ENCODE measurements around the gene ZNF169. TPM values are rescaled to one million over a fixed set of nuclear protein-coding genes. Genes with fewer than 3 reads are reported as not detected.

ZNF169 gene
- total RNA-seq, 6 experiments from 2014 or later: 1.1 to 2.2 (median 1.4) TPM

DNA sequence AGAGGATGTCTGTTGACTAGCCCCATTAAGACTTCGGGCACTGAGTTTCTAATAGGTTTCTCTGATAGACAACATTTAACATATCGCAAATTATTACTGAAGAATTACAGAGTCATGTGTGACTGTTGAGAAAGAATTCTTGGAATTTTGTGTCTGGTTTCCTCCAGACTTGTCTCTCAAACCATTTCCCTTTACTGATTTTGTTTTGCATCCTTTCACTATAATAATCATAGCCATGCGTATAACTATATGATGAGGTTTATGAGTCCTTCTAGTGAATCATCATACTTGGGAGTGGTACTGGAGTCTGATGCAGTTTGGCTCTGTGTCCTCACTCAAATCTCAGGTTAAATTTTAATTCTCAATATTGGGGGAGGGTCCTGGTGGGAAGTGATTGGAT is 27.0 kb downstream of the ZNF169 start:
- H3K4me3 ChIP-seq: no peak overlapping the region
- H3K4me1 ChIP-seq: no peaks in the 10 kb centered on the region
- no peaks in the 10 kb centered on the region for H3K36me3 ChIP-seq
- intact Hi-C loops (cut with DNase I): no loop called here
- DNase-seq: no peak
- no peak overlapping the region for H3K27ac ChIP-seq
- 94% methylated on average over 3 of the region's 3 CpGs for WGBS (ENCODE audit: insufficient coverage, low coverage, low lambda C conversion rate, missing lambda C conversion rate)
- no peaks in the 10 kb centered on the region for H3K27me3 ChIP-seq
- H3K9me3 ChIP-seq: no peaks in the 10 kb centered on the region
- TF ChIP-seq, protein P1, sequence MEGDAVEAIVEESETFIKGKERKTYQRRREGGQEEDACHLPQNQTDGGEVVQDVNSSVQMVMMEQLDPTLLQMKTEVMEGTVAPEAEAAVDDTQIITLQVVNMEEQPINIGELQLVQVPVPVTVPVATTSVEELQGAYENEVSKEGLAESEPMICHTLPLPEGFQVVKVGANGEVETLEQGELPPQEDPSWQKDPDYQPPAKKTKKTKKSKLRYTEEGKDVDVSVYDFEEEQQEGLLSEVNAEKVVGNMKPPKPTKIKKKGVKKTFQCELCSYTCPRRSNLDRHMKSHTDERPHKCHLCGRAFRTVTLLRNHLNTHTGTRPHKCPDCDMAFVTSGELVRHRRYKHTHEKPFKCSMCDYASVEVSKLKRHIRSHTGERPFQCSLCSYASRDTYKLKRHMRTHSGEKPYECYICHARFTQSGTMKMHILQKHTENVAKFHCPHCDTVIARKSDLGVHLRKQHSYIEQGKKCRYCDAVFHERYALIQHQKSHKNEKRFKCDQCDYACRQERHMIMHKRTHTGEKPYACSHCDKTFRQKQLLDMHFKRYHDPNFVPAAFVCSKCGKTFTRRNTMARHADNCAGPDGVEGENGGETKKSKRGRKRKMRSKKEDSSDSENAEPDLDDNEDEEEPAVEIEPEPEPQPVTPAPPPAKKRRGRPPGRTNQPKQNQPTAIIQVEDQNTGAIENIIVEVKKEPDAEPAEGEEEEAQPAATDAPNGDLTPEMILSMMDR (IDR thresholded peaks at IDR 0.05): no peak
- TF ChIP-seq POLR2A (IDR thresholded peaks at IDR 0.05): no peak
- no peak for ATAC-seq

DNA sequence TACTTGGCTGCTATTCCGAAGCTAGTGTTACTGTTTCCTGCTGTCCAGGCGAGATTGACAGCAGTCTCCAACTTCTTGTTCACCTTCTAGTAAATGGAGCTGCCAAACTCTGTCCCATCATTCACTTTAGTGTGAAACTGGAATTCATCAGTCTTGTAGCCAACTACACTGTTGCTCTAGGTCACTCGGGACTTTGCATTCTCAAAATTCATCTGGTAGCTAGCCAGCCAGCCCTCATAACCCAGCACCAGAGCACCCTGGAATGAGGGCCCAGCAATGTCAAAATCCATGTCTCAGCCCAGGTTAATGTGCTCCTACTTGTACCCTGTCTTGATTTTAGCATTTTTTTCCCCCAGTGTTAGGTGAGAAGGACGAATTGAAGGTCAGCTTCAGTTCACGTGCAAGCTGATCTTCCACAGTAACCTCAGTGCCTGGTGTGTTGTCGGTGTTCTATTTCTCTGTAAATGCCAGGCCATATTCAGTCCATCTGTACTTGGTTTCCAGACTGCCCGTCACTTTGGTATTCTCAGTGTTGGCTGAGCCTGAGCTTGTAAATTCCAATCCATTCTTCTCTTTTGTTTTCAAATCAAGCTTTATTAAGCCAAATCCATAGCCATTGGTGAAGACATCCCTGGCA is 28.9 kb downstream of the ZNF169 start:
- intact Hi-C loops (cut with DNase I): no loop called here

DNA sequence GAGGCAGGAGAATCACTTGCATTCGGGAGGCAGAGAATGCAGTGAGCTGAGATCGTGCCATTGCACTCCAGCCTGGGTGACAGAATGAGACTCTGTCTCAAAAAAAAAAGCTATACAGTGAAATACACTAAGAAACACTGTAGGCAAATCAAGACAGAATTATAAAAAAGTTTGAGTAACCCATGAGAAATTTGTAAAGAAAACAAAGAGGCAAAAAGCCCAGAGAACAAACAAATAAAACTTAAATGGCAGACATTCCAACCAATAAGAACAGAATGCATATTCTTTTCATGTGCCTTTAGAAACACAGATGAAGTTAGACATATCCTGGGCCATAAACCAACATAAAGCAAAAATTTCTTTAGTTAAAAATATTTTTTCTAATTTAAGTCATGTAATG is 30.6 kb downstream of the ZNF169 start:
- Histone ChIP-seq H3K9me3 (no peaks in the 10 kb centered on the region), H3K36me3 (peaks cover 0 to 11% (median 1%) of the 10 kb centered on the region in 4 donors), H3K4me1 (no peaks in the 10 kb centered on the region), H3K27me3 (no peaks in the 10 kb centered on the region), H3K4me3 (no peak overlapping the region), H3K27ac (no peak overlapping the region)
- WGBS (ENCODE audit: insufficient coverage, low coverage, low lambda C conversion rate, missing lambda C conversion rate): 100% methylated on average over 2 of the region's 2 CpGs
- no peak for DNase-seq
- no peak for ATAC-seq
- intact Hi-C loops (cut with DNase I): no loop called here
- TF ChIP-seq, protein P1 (IDR thresholded peaks at IDR 0.05): no peak
- TF ChIP-seq POLR2A (IDR thresholded peaks at IDR 0.05): no peak

More for the DNA sequence above, 28.9 kb downstream of the ZNF169 start:
- no peak overlapping the region for H3K27ac ChIP-seq
- ATAC-seq (no peak), DNase-seq (no peak)
- no peaks in the 10 kb centered on the region for H3K27me3 ChIP-seq
- no peaks in the 10 kb centered on the region for H3K9me3 ChIP-seq
- TF ChIP-seq, protein P1 (IDR thresholded peaks at IDR 0.05): no peak
- TF ChIP-seq POLR2A (IDR thresholded peaks at IDR 0.05): no peak
- no peak overlapping the region for H3K4me3 ChIP-seq
- 86% methylated on average over 7 of the region's 7 CpGs for WGBS (ENCODE audit: insufficient coverage, low coverage, low lambda C conversion rate, missing lambda C conversion rate)
- H3K4me1 ChIP-seq: no peaks in the 10 kb centered on the region
- H3K36me3 ChIP-seq: peaks cover 0 to 2% (median 0%) of the 10 kb centered on the region in 4 donors

DNA sequence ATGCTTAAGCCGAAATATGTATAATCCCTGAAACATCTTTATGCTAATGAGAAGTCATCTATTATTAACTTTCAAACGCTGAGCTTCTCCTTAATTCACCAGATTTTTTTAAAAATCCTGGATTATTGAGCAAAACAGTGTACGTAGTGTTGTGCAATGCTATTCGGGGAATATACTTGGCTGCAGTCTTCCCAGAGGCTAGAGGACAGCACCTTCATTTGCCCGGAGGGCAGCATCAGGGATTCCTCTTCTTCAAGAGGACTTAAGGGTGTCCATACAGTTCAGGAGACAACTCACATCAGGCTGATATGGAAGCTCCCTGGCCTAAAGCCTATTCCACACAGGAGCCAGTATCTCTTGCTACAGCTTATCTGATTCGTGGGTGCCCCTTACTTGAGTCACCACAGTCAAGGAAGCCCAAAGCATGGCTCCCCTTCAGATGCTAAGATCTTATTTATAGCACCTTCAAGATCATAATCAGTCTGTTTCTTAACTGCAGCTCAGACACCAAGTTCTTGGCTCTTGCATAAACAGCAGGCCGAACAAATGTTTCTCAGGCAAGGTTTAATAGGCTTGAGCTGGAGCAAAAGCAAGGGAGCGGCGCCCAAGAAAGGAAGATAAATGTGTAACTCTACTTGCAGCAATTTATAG is 40.0 kb downstream of the ZNF169 start:
- Histone ChIP-seq H3K9me3 (no peaks in the 10 kb centered on the region), H3K4me1 (no peaks in the 10 kb centered on the region), H3K27me3 (no peaks in the 10 kb centered on the region), H3K4me3 (no peak overlapping the region), H3K36me3 (peaks cover 0 to 10% (median 2%) of the 10 kb centered on the region in 4 donors), H3K27ac (no peak overlapping the region)
- TF ChIP-seq POLR2A (IDR thresholded peaks at IDR 0.05): no peak
- TF ChIP-seq, protein P1 (IDR thresholded peaks at IDR 0.05): no peak
- ATAC-seq: peak in 1 of 4 donors; percentile 25
- DNase-seq: no peak
- WGBS (ENCODE audit: insufficient coverage, low coverage, low lambda C conversion rate, missing lambda C conversion rate): 70% methylated on average over 8 of the region's 9 CpGs
- intact Hi-C loops (cut with DNase I): no loop called here

All from right lobe of liver (tissue), 6 donors.